HG03139 (cell line): Measurements from ENCODE around the gene MAP3K9.
"Not testable (repeated sequence)": the region's sequence is repeated elsewhere in the genome, so short reads cannot be mapped to it uniquely, and the experiment has no call there.

Experiments used
- ATAC-seq: cut with Tn5 transposase; IDR thresholded peaks from one replicate; pipeline ENCODE4 v1.9.1; 2021; ENCODE audit not compliant: unreplicated experiment

The MAP3K9 gene

GRCh38 chr14:70726651-70727375 lies 82.5 kb downstream of the MAP3K9 start:
- no peak for ATAC-seq

DNA sequence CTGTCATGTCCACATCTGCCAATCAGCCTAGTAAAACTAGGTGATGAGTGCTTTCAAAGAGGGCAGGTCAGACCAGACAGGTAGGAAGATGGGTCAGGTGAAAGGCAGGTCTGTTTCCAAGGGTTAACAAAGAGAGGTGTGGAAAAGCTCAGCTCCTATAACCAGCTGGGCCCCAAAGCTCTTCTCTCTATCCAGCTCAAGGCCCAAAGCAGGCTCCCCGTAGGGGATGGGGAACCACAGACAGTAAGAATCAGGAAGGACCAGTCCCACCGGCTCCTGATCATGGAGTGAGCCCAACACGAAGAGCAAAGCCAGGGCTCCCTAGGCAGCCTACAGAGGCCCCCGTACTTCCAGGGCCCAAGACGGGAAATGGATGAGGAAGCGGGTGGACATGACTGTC lies 84.4 kb downstream of the MAP3K9 start:
- no peak for ATAC-seq

- ATAC-seq = no peak
Measured at GRCh38 chr14:70724110-70724509, 85.2 kb downstream of the MAP3K9 start.

GRCh38 chr14:70723276-70723675 lies 86.0 kb downstream of the MAP3K9 start:
- ATAC-seq = no peak

GRCh38 chr14:70722418-70722817 lies 86.9 kb downstream of the MAP3K9 start:
- no peak for ATAC-seq

- ATAC-seq = no peak
Measured at GRCh38 chr14:70721542-70721941, 87.8 kb downstream of the MAP3K9 start.

DNA sequence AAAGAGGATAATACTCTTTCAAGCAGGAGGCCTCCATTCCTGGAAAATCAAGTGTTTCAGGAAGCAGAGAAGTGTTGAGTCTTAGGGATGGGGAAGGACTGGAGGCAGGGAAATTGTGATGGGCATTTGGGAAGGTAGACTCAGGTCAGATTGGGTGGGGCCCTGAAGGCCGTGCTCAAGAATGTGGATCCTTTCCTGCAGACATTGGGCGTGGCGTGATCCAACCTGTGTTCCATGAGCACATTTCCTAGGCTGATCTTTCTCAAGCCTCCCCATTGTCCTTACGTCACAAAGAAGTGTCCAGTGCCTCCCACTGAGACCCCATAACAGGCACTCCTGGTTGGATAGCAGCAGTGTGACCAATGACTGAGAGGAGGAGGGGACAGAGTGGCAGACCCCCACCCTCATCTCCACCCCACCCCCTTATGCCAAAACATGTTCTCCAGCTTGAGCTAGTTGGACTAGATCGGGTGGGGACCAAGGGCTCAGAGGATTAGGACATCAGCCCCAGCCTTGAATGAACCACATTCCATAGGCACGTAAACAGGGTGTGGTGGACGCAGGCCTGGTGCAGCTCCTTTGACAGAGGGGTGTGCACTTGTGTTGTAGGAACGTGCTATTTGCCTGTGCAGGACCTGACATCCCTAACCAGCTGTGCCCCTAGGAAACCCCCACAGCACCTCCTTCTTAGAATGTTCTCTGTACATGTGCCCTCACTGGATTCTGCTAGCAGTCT lies 90.8 kb downstream of the MAP3K9 start:
- ATAC-seq = no peak

DNA sequence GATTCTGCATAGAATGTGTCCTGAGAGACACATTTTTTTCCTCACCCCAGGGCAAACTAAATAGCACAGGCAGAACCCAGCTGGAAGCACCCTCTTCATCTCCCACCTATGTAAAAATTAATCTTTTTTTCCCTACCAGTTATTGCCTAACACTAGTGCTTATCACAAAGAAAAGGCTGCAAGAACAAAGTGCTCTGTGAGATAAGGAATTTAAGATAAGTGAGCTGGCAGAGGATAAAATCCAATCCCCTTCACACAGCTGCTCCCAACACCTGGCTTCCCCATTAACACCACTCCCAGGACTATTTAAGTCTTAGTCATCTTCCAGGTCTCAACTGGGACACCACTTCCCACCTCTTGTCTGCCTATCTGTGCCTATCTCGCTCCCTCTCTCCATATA lies 92.4 kb downstream of the MAP3K9 start:
- no peak for ATAC-seq

DNA sequence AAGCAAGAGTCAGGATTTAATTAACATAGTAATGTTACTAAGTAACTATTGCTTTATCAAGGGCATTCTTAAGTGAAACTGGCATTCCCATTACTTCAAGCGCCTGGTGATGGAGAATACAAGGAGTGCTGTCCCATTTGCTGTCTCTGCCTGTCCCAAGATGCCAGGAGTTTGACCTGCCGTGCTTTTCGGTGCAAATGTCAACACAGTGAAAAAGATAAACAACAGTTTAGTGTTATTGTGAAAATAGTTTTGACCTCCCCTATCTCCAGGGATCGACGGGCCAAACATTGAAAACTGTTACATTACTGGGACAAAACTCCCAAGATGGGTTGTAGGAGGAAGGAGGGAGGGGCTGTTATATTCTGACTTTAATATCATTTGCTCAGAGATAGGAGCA lies 92.8 kb downstream of the MAP3K9 start:
- no peak for ATAC-seq

DNA sequence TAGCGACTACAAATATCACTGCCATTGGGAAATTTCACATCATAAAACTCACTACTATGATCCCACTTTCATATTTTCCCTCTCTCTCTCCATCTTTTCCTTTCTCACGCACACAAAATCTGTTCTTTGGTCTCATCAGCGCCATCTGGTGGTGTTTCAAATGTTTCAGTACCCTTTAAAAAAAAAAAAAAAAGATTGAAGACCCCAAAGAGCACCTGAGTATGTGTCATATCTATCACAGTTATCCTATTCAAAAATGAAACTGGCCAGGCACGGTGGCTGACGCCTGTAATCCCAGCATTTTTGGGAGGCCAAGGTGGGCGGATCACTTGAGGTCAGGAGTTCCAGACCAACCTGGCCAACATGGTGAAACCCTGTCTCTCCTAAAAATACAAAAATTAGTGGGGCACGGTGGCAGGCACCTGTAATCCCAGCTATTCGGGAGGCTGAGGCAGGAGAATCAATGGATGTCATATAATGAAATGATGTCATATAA lies 95.2 kb downstream of the MAP3K9 start:
- no peak for ATAC-seq

GRCh38 chr14:70713511-70713916 lies 95.8 kb downstream of the MAP3K9 start:
- ATAC-seq = no peak

GRCh38 chr14:70713096-70713495 lies 96.2 kb downstream of the MAP3K9 start:
- no peak for ATAC-seq

DNA sequence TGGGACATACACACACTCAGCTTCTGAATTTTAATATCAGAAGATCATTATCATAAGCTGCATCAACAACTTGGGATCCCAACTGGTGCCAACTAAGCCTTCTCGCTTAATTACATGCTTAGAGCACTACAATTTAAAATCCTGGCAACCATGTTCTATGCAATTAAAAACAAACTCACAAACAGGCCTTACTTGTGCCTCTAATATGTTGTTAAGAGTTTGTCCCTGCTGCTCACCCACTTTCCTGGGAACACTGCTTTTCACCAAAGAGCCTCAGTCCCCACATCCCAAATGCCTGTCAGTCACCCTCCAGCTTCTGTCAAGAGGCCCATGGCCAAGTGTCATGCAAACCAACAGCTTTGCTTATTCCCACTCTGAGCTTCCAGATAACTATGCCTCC lies 97.9 kb downstream of the MAP3K9 start:
- ATAC-seq = no peak

GRCh38 chr14:70709726-70710382 lies 99.5 kb downstream of the MAP3K9 start:
- ATAC-seq = no peak

GRCh38 chr14:70708717-70709570 lies 100.4 kb downstream of the MAP3K9 start:
- ATAC-seq = no peak

DNA sequence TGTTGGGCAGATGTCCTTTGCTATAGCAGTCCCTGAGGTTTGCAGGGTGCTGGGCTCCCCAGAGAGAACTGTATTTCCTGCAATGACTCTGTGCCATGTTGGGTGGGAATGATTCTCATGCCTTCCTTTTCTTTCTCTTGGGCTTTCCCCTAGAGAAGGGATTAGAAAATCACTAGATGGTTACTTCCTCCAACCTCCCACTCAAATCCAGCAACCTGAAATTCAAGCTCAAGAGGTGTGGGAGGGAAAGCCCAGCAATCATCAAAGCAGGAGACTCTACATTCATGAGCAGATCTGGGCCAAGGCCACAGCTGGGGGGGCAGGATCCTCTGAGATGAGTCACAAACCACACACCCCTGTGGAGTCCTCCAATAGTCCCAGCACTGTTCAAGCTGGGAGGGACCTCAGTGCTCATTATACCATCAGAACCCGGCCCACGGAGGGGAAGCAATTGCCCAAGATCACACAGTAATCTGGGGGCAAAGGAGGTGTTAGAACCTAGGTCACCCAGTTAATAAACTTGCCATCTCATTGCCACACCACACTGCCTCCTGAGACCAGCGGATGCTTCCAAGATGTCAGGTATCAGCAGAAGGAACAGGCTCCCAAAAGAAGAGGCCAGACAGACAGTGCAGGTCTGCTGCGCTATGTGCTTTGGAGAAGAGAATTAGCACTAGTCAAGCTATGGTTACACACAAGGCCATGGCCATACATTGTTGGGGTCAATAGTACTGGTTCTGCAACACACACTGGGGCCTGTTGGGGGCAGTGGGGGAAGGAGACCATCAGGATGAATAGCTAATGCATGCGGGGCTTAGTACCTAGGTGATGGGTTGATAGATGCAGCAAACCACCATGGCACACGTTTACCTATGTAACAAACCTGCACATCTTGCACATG lies 101.9 kb downstream of the MAP3K9 start:
- no peak for ATAC-seq

- ATAC-seq = no peak
Measured at GRCh38 chr14:70706177-70706576, 103.1 kb downstream of the MAP3K9 start.

- no peak for ATAC-seq
Measured at GRCh38 chr14:70704960-70705359, 104.4 kb downstream of the MAP3K9 start.

DNA sequence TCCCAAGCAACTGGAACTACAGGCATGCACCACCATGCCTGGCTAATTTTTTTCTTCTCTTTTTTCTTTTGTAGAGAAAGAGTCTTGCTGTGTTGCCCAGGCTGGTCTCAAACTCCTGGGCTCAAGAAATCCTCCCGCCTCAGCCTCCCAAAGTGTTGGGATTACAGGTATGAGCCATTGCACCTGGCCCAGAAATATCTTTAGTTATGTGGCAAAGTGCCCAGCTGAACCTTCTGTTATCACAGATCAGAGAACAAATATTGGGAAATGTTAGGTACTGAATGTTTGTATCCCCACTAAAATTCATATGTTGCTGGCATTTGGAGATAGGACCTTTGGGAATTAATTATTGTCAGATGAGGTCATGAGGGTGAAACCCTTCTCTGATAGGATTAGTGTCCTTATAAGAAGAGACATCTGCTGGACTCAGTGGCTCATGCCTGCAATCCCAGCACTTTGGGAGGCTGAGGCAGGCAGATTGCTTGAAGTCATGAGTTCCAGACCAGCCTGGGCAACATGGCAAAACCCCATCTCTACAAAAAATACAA lies 105.6 kb downstream of the MAP3K9 start:
- ATAC-seq = not testable (repeated sequence)

- ATAC-seq = no peak
Measured at GRCh38 chr14:70702161-70702560, 107.2 kb downstream of the MAP3K9 start.
